ENCODE data around the gene CCL27. TPM values are rescaled to one million over a fixed set of nuclear protein-coding genes. Genes with fewer than 3 reads are reported as not detected.
A peak's percentile ranks its signal among the peaks of the same experiment; 100 is the strongest.

The CCL27 gene
- total and polyA plus RNA-seq, 8 donors, result 0.49 to 1.6 (median 0.77) TPM; not detected in 1

DNA sequence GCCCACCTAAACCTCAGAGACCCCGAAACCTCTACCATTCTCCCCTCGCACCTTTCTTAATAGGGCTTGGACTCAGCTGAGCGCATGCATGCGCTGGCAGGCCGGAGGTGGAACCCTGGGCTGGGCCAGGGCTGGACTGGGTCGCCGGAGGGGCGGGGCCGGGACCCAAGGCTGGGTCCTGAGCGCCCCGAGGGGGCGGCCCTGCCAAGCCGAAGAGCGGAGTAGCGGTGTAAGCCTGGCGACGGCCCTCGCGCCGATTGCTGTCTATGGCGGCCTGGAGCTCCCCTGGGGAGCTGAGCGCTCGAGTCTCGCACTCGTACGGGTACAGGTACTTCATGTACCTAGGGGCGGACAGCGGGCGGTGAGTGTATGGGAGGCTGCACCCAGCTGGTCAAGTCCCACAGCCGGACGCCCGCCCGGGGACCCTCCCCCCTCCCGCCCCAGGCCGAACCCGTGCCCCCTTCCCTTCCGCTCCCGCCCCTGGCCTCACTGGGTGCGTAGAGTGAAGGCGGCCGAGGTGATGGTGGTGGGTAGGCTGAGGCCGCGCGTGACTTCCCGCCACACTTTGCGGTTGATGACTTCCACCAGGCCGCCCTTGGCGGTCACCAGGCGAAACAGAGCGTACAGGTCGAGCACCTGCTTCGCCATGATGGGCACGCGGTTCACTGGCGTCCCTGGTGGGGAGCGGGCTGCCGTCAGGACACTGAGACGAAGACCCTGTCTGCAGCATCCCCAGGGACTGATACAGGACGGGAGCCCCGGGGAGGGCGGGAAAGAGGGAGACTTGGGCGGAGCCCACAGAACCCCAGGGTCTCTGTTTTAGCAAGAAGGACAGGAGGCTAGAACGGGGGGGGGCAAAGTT lies 38.9 kb downstream of the CCL27 start:
- Histone ChIP-seq H3K36me3 (no peaks in the 10 kb centered on the region), H3K27ac (no peak overlapping the region), H3K4me3 (no peak overlapping the region), H3K27me3 (peaks cover 64 to 72% of the 10 kb centered on the region in 2 donors), H3K9me3 (no peaks in the 10 kb centered on the region), H3K4me1 (peaks cover 5 to 31% of the 10 kb centered on the region in 2 donors)
- TF ChIP-seq, protein P1, sequence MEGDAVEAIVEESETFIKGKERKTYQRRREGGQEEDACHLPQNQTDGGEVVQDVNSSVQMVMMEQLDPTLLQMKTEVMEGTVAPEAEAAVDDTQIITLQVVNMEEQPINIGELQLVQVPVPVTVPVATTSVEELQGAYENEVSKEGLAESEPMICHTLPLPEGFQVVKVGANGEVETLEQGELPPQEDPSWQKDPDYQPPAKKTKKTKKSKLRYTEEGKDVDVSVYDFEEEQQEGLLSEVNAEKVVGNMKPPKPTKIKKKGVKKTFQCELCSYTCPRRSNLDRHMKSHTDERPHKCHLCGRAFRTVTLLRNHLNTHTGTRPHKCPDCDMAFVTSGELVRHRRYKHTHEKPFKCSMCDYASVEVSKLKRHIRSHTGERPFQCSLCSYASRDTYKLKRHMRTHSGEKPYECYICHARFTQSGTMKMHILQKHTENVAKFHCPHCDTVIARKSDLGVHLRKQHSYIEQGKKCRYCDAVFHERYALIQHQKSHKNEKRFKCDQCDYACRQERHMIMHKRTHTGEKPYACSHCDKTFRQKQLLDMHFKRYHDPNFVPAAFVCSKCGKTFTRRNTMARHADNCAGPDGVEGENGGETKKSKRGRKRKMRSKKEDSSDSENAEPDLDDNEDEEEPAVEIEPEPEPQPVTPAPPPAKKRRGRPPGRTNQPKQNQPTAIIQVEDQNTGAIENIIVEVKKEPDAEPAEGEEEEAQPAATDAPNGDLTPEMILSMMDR (IDR thresholded peaks at IDR 0.05), result no peak
- ATAC-seq (no peak), DNase-seq (no peak)
- intact Hi-C loops (cut with DNase I), result no loop called here

DNA sequence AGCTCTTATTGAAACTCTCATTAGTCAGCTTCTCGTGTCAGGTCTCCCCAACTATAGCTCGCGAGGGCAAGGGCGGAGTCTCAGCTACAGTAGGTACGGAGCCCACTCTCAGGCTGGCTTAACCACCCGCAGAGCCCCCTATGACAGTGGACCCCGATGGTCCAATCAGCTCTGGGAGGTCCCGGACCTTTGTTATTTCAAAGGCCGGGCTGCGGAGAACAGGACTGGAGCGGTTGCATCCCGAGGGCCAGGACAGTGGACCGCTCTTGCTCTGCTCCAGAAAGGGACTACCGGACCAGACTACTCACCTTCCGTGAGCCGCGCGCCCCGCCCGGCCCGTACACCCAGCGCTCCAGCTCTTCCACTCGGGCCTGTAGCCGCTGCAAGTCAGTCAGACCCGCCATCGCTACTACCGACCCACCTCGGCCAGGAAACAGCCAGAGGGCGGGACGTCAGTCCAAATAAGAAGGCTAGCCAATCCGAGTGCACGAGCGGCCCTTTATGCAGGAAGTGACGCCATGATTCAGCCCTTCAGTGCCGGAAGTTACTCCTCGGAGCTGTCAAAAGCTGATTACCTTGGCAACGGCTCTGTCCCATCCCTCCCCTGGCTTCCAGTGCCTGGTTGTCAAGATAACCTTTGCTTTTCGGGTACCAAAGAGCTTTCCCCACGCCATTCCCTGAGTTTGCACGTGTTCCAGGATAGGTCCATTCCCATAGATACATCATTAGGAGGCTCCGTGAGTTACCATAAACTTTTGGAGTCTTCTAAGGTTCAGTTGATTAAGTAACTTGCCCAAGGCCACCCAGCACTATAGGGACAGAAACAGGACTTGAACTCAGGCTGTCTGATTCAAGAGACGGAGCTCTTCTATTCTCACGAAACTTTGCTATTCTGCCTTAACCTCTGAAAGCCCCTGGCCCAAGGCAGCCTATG lies 42.1 kb downstream of the CCL27 start, which contains the start of gene DCTN3:
Gene DCTN3, minus strand, starts transcription at position 435 of the 934 bp plus-strand sequence. Its CDS starts 31 bp downstream, at position 404.
- DNase-seq (peak; percentile 89 to 95 (median 93)), ATAC-seq (peak; percentile 99)
- H3K4me1 ChIP-seq, result peaks cover 5 to 27% of the 10 kb centered on the region in 2 donors
- intact Hi-C loops (cut with DNase I), result no loop called here
- H3K27ac ChIP-seq, result peak within 1 kb of the TSS in 1 of 2 donors; percentile 43
- TF ChIP-seq, protein P1 (IDR thresholded peaks at IDR 0.05), result no peak
- peaks cover 33 to 39% of the 10 kb centered on the region in 2 donors for H3K27me3 ChIP-seq
- H3K4me3 ChIP-seq, result peak within 1 kb of the TSS; percentile 91 to 93
- no peaks in the 10 kb centered on the region for H3K9me3 ChIP-seq
- H3K36me3 ChIP-seq, result peaks cover 0 to 32% of the 10 kb centered on the region in 2 donors

DNA sequence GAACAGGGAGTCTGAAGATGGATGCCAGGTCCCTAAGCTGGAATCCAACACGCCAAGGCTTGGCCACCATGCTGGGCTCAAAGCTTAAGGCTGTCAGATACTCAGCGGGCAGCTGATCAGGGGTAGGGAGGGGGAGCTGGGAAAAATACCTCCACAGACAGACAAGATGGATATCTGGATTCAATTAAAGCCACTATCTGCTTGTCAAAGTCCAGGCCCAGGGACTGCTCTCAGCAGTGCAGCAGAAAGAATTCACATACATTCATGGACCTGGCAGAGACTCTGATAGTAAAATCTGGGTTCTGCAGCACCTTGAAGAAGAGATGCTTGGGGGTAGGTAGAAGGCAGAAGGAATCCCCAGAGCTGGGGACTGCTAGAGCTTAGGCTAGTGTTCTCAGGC lies 47.3 kb downstream of the CCL27 start:
- intact Hi-C loops (cut with DNase I), result no loop called here
- peaks cover 5 to 30% of the 10 kb centered on the region in 2 donors for H3K4me1 ChIP-seq
- ATAC-seq, result no peak
- H3K9me3 ChIP-seq, result no peaks in the 10 kb centered on the region
- peaks cover 0 to 45% of the 10 kb centered on the region in 2 donors for H3K36me3 ChIP-seq
- no peak overlapping the region for H3K4me3 ChIP-seq
- no peak for DNase-seq
- no peaks in the 10 kb centered on the region for H3K27me3 ChIP-seq
- H3K27ac ChIP-seq, result no peak overlapping the region
- TF ChIP-seq, protein P1 (IDR thresholded peaks at IDR 0.05), result no peak

DNA sequence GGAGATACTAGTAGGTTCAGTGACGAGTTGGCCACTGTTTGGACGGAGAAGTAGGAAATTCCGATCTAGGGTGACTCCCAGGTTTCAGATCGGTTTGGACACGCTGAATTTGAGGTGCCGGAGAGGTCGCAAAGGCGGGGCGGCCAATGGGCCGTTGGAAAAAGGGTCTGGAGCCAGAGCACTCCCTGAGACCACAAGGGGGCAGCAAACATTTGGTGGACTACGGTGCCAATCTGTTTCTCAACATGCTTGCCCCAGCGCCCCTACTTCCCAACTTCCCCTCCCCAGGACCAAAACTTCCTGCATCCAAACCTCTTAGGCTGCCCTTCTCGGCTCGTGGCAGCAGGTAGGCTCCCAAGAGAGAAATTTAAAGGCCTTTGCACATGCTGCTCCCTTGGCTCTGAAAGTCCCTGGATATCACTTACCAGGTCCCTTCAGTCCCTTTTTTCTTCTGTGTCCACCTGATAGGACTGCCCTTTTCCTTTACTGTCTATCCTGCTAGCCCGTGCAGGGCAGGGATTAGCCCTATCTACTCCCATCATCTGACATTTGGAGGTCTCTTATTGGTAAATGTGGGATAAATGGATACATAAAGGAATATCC lies 49.6 kb downstream of the CCL27 start:
- Histone ChIP-seq H3K4me1 (peaks cover 0 to 18% of the 10 kb centered on the region in 2 donors), H3K36me3 (peaks cover 0 to 39% of the 10 kb centered on the region in 2 donors), H3K9me3 (no peaks in the 10 kb centered on the region), H3K27me3 (no peaks in the 10 kb centered on the region), H3K4me3 (peak overlapping the region; percentile 44 to 71), H3K27ac (peak overlapping the region; percentile 68 to 76)
- TF ChIP-seq, protein P1 (IDR thresholded peaks at IDR 0.05), result peak; percentile 84 to 90
- DNase-seq (peak; percentile 70 to 88 (median 82)), ATAC-seq (peak; percentile 87)
- intact Hi-C loops (cut with DNase I), result no loop called here

Other genes with a start within 250 kb of the CCL27 start
- 10 to 100 TPM; 18.0 to 23.0 TPM for gene FAM219A, start 204.1 kb downstream of the CCL27 start, total RNA-seq
- gene FAM219A, start 204.1 kb downstream of the CCL27 start, polyA plus RNA-seq (ENCODE audit: insufficient read length in 6 of 6), result 10 to 100 TPM; 12.3 to 16.9 (median 13.9) TPM
- 1 to 10 TPM in 1 of 2 donors, under 1 TPM in 1; 0.29 to 4.1 TPM for gene DNAI1, start 203.9 kb downstream of the CCL27 start, total RNA-seq
- gene DNAI1, start 203.9 kb downstream of the CCL27 start, polyA plus RNA-seq (ENCODE audit: insufficient read length in 6 of 6), result 10 to 100 TPM in 1 of 6 donors, 1 to 10 TPM in 5; 1.8 to 11.6 (median 7.5) TPM
- gene ENHO, start 139.7 kb downstream of the CCL27 start, total RNA-seq, result under 1 TPM; 0.26 to 0.61 TPM
- gene ENHO, start 139.7 kb downstream of the CCL27 start, polyA plus RNA-seq (ENCODE audit: insufficient read length in 6 of 6), result 1 to 10 TPM; 1.2 to 1.9 (median 1.4) TPM
- under 1 TPM; 0.90 to 0.92 TPM for gene CNTFR, start 72.9 kb downstream of the CCL27 start, total RNA-seq
- 10 to 100 TPM; 21.9 to 35.6 (median 28.2) TPM for gene CNTFR, start 72.9 kb downstream of the CCL27 start, polyA plus RNA-seq (ENCODE audit: insufficient read length in 6 of 6)
- 10 to 100 TPM; 18.6 to 21.9 TPM for gene RPP25L, start 50.6 kb downstream of the CCL27 start, total RNA-seq
- gene RPP25L, start 50.6 kb downstream of the CCL27 start, polyA plus RNA-seq (ENCODE audit: insufficient read length in 6 of 6), result 10 to 100 TPM; 17.7 to 22.4 (median 20.6) TPM
- gene DCTN3, start 42.2 kb downstream of the CCL27 start, total RNA-seq, result 10 to 100 TPM; 69.8 to 70.4 TPM
- 100 to 1,000 TPM in 1 of 6 donors, 10 to 100 TPM in 5; 88.6 to 111 (median 93.9) TPM for gene DCTN3, start 42.2 kb downstream of the CCL27 start, polyA plus RNA-seq (ENCODE audit: insufficient read length in 6 of 6)
- gene ARID3C, start 33.6 kb downstream of the CCL27 start, total RNA-seq, result not detected
- under 1 TPM in 3 of 6 donors, not detected in 3; 0.13 to 0.24 (median 0.15) TPM for gene ARID3C, start 33.6 kb downstream of the CCL27 start, polyA plus RNA-seq (ENCODE audit: insufficient read length in 6 of 6)
- gene SIGMAR1, start 24.9 kb downstream of the CCL27 start, total RNA-seq, result 10 to 100 TPM; 50.5 to 72.1 TPM
- 10 to 100 TPM; 36.0 to 46.9 (median 42.3) TPM for gene SIGMAR1, start 24.9 kb downstream of the CCL27 start, polyA plus RNA-seq (ENCODE audit: insufficient read length in 6 of 6)
- 10 to 100 TPM; 42.8 to 44.0 TPM for gene GALT, start 16.0 kb downstream of the CCL27 start, total RNA-seq
- 10 to 100 TPM; 58.4 to 81.6 (median 73.1) TPM for gene GALT, start 16.0 kb downstream of the CCL27 start, polyA plus RNA-seq (ENCODE audit: insufficient read length in 6 of 6)
- gene IL11RA, start 10.5 kb downstream of the CCL27 start, total RNA-seq, result 10 to 100 TPM; 13.8 to 17.6 TPM
- 100 to 1,000 TPM in 4 of 6 donors, 10 to 100 TPM in 2; 93.3 to 121 (median 106) TPM for gene IL11RA, start 10.5 kb downstream of the CCL27 start, polyA plus RNA-seq (ENCODE audit: insufficient read length in 6 of 6)
- 10 to 100 TPM in 1 of 2 donors, 1 to 10 TPM in 1; 1.2 to 36.3 TPM for gene CCL19, start 28.6 kb upstream of the CCL27 start, total RNA-seq
- 1 to 10 TPM in 1 of 6 donors, under 1 TPM in 3, not detected in 2; 0.28 to 1.4 (median 0.33) TPM for gene CCL19, start 28.6 kb upstream of the CCL27 start, polyA plus RNA-seq (ENCODE audit: insufficient read length in 6 of 6)
- 100 to 1,000 TPM in 1 of 2 donors, 10 to 100 TPM in 1; 39.1 to 136 TPM for gene CCL21, start 47.5 kb upstream of the CCL27 start, total RNA-seq
- gene CCL21, start 47.5 kb upstream of the CCL27 start, polyA plus RNA-seq (ENCODE audit: insufficient read length in 6 of 6), result 100 to 1,000 TPM in 5 of 6 donors, 10 to 100 TPM in 1; 69.2 to 212 (median 175) TPM

Data from left lung (tissue), 10 donors.